ENCODE results near the gene CRADD. TPM values are rescaled to one million over a fixed set of nuclear protein-coding genes. Genes with fewer than 3 reads are reported as not detected.

CRADD gene
- total and polyA plus RNA-seq, 2 of the 4 experiments (the other 2 are of a cell fraction), result 11.1 to 14.0 TPM

DNA sequence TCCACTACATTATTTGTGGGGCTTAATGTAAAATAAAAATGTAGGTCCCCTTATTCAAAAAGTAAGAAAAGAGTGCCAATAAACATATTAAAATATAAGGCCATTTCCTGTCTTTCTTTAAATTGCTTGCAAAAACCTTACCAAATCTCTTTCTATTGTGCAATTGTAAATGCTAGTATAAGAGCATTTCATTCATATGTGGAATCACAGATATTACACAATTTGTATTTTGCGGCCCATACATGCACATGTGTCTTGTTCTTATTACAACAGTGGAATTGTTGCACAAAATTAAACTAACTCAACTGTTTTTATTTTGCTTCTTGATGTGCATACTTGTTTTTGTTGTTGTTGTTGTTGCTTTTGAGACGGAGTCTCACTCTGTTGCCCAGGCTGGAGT lies 20.1 kb upstream of the CRADD start:
- POLR2A ChIA-PET (ENCODE audit: unreplicated experiment), result no interaction called here
- Histone ChIP-seq H3K4me1 (ENCODE audit: control insufficient read depth, insufficient read depth, low read length) (no peaks in the 10 kb centered on the region), H3K79me1 (ENCODE audit: low read depth in 1 of 2, low read length in 2 of 2) (no peaks in the 10 kb centered on the region), H3K9me3 (ENCODE audit: control insufficient read depth, insufficient read depth, low read length) (no peaks in the 10 kb centered on the region), H2BK120ac (ENCODE audit: low read depth, low read length) (no peak overlapping the region), H4K8ac (ENCODE audit: low read depth in 2 of 2, low read length in 2 of 2) (no peak overlapping the region), H2BK20ac (ENCODE audit: low read depth, low read length) (no peak overlapping the region), H4K20me1 (ENCODE audit: insufficient read depth, low read length) (no peaks in the 10 kb centered on the region), H3K4me3 (ENCODE audit: insufficient read depth, low read depth, low read length) (no peak overlapping the region), H3K27me3 (ENCODE audit: control insufficient read depth, insufficient read depth, low read length) (no peaks in the 10 kb centered on the region), H2AK5ac (ENCODE audit: low read depth, low read length) (no peak overlapping the region), H3K9ac (ENCODE audit: low read depth, low read length) (no peak overlapping the region), H2BK5ac (ENCODE audit: low read depth, low read length, poor library complexity, severe bottlenecking) (no peak overlapping the region), H3K23ac (ENCODE audit: low read depth, low read length) (no peak overlapping the region), H3K9me1 (ENCODE audit: insufficient read depth, low read length) (no peaks in the 10 kb centered on the region), H4K5ac (ENCODE audit: low read depth, low read length) (no peak overlapping the region), H4K91ac (ENCODE audit: insufficient read depth, low read depth, low read length) (no peak overlapping the region), H3K14ac (replicated peaks; ENCODE audit: low read depth, low read length) (no peak overlapping the region), H2AFZ (replicated peaks; ENCODE audit: low read length, poor library complexity) (no peak overlapping the region), H3K4me2 (ENCODE audit: low read depth, low read length) (no peak overlapping the region), H3K56ac (ENCODE audit: extremely low read depth, insufficient read depth, low read length) (no peak overlapping the region), H3K27ac (ENCODE audit: insufficient read depth, low read length) (no peak overlapping the region), H2AK9ac (replicated peaks; ENCODE audit: low read depth, low read length, poor library complexity) (no peak overlapping the region), H3K4ac (ENCODE audit: low read depth, low read length) (no peak overlapping the region), H2BK15ac (ENCODE audit: low read depth, low read length) (no peak overlapping the region), H3K18ac (ENCODE audit: low read depth, low read length) (no peak overlapping the region), H3K36me3 (ENCODE audit: control insufficient read depth, insufficient read depth, low read length) (no peaks in the 10 kb centered on the region)
- BruUV-seq (replicated peaks), result no TSS peak
- CTCF ChIA-PET, result no interaction called here
- intact Hi-C loops (cut with micrococcal nuclease), result no loop called here
- no CpG with 5 or more reads among the region's 2 CpGs for WGBS, 2 experiments (ENCODE audit: extremely low coverage in 2 of 2, insufficient read length in 1 of 2)
- TF ChIP-seq RAD21 (IDR thresholded peaks at IDR 0.05; ENCODE audit: low read length), result no peak
- peak; percentile 72 for TF ChIP-seq CEBPB (IDR thresholded peaks at IDR 0.05; ENCODE audit: low read depth, low read length)
- no peak for TF ChIP-seq SMC3 (IDR thresholded peaks at IDR 0.05; ENCODE audit: low read depth, low read length)
- dilution Hi-C loops (cut with HindIII; ENCODE audit: low sequenced_read_pairs, unreplicated experiment), result no loop called here
- no peak for ATAC-seq (ENCODE audit: low read depth)
- DNase-seq, result peak; percentile 22
- in situ Hi-C loops (cut with MboI; ENCODE audit: low sequenced_read_pairs), result no loop called here

Data from IMR-90 (cell line).